Glomerular visceral epithelial cell (primary cell): ENCODE measurements around the gene SNX8.

ENCODE experiments used
- DNase-seq: peaks from one replicate; pipeline ENCODE4 v3.0.0-alpha.2; 2016; ENCODE audit errors: extremely low spot score

Gene SNX8

GRCh38 chr7:2204446-2204845 lies 109.8 kb downstream of the SNX8 start:
- DNase-seq = no peak

GRCh38 chr7:2203766-2204300 lies 110.4 kb downstream of the SNX8 start:
- DNase-seq = no peak

- no peak for DNase-seq
These were observed 111.1 kb downstream of the SNX8 start for GRCh38 chr7:2202901-2203765.

- no peak for DNase-seq
These were observed 111.9 kb downstream of the SNX8 start for GRCh38 chr7:2202361-2202761.
